Testis (tissue), 2 donors: Measurements from ENCODE around the gene TCHHL1.

Experiments
- CTCF ChIP-seq, 3 experiments: fragments of 450-650 bp in 2 of 3; fragments of 200-600 bp in 1 of 3; sonication (generic) in 1 of 3; IDR thresholded peaks; one replicate each; pipeline ENCODE4 v1.5.1; 2016 to 2019; ENCODE audit warnings: antibody characterized with exemption in 3 of 3, mild to moderate bottlenecking in 2 of 3, moderate library complexity in 1 of 3
- POLR2A ChIP-seq: fragments of 450-650 bp; IDR thresholded peaks from one replicate; pipeline ENCODE4 v1.6.1; 2017; ENCODE audit warnings: antibody characterized with exemption, mild to moderate bottlenecking, moderate library complexity

- TF ChIP-seq CTCF (IDR thresholded peaks at IDR 0.05) (no peak), POLR2A (no peak)
Observed at GRCh38 chr1:152127673-152128072, 38.8 kb upstream of the TCHHL1 start.
